HG02840 (cell line): Measurements from ENCODE around the gene FAM53B.

ENCODE experiments used
- ATAC-seq: cut with Tn5 transposase; IDR thresholded peaks from one replicate; pipeline ENCODE4 v1.9.1; 2021; ENCODE audit warnings: mild to moderate bottlenecking, moderate library complexity, moderate number of reproducible peaks; ENCODE audit not compliant: unreplicated experiment, low FRiP score

FAM53B gene

GRCh38 chr10:124603376-124604213, 140.6 kb downstream of the FAM53B start:
- ATAC-seq: no peak

GRCh38 chr10:124602646-124603365, 141.4 kb downstream of the FAM53B start:
- ATAC-seq: no peak

- no peak for ATAC-seq
Measured at GRCh38 chr10:124602121-124602561, 142.0 kb downstream of the FAM53B start.

- no peak for ATAC-seq
Measured at GRCh38 chr10:124601431-124602120, 142.6 kb downstream of the FAM53B start.

- ATAC-seq: no peak
Measured at GRCh38 chr10:124601016-124601415, 143.2 kb downstream of the FAM53B start.

- ATAC-seq: no peak
Measured at GRCh38 chr10:124600051-124600880, 143.9 kb downstream of the FAM53B start.

- no peak for ATAC-seq
Measured at GRCh38 chr10:124599588-124600050, 144.6 kb downstream of the FAM53B start.

- no peak for ATAC-seq
Measured at GRCh38 chr10:124598773-124599587, 145.2 kb downstream of the FAM53B start.

- no peak for ATAC-seq
Measured at GRCh38 chr10:124598196-124598595, 146.0 kb downstream of the FAM53B start.

GRCh38 chr10:124597846-124598165, 146.4 kb downstream of the FAM53B start:
- ATAC-seq: no peak

- ATAC-seq: no peak
Measured at GRCh38 chr10:124596962-124597845, 147.0 kb downstream of the FAM53B start.

- no peak for ATAC-seq
Measured at GRCh38 chr10:124596116-124596785, 147.9 kb downstream of the FAM53B start.

- no peak for ATAC-seq
Measured at GRCh38 chr10:124595143-124595883, 148.9 kb downstream of the FAM53B start.

GRCh38 chr10:124594240-124594639, 149.9 kb downstream of the FAM53B start:
- ATAC-seq: no peak

- ATAC-seq: no peak
Measured at GRCh38 chr10:124593431-124593985, 150.7 kb downstream of the FAM53B start.

- ATAC-seq: no peak
Measured at GRCh38 chr10:124592736-124593430, 151.3 kb downstream of the FAM53B start.
